H1 (cell line): ENCODE measurements around the gene ATG16L2. TPM values are rescaled to one million over a fixed set of nuclear protein-coding genes. Genes with fewer than 3 reads are reported as not detected.

Source experiments
- CBX8 ChIP-seq: fragments of 300-800, 300-1000 bp; sonication (generic); IDR thresholded peaks from 2 replicates; pipeline ENCODE4 v1.7.1; 2016; ENCODE audit warnings: low read depth, low read length, borderline replicate concordance
- EGR1 ChIP-seq: IDR thresholded peaks from 2 replicates; pipeline ENCODE4 v1.6.1; 2011; ENCODE audit warnings: low read depth, low read length, borderline replicate concordance
- EP300 ChIP-seq, 2 experiments: IDR thresholded peaks; 1 replicate in 1 of 2; 2 replicates in 1 of 2; pipeline ENCODE4 v1.6.1; 2011 to 2012; ENCODE audit warnings: low read depth in 2 of 2, low read length in 2 of 2, mild to moderate bottlenecking in 2 of 2, borderline replicate concordance in 1 of 2, inconsistent platforms in 1 of 2, moderate library complexity in 1 of 2
- EZH2 ChIP-seq: fragments of 200-600 bp; sonication (generic); IDR thresholded peaks from 2 replicates; pipeline ENCODE4 v1.7.1; 2012; ENCODE audit warnings: low read depth, mild to moderate bottlenecking, moderate library complexity, low read length, inconsistent platforms; ENCODE audit not compliant: severe bottlenecking
- MAX ChIP-seq: IDR thresholded peaks from 2 replicates; pipeline ENCODE4 v1.6.1; 2012; ENCODE audit warnings: inconsistent platforms
- NRF1 ChIP-seq: IDR thresholded peaks from 2 replicates; pipeline ENCODE4 v1.6.1; 2011; ENCODE audit warnings: mild to moderate bottlenecking, low read depth, low read length, improper control_type of control experiment
- POLR2AphosphoS5 ChIP-seq: IDR thresholded peaks from 2 replicates; pipeline ENCODE4 v1.6.1; 2011; ENCODE audit warnings: low read depth, low read length
- RAD21 ChIP-seq, 2 experiments: IDR thresholded peaks in 1 of 2; conservative IDR thresholded peaks in 1 of 2; 2 replicates each; pipeline ENCODE4 v1.6.1; 2011; ENCODE audit warnings: low read depth in 2 of 2, low read length in 2 of 2, improper control_type of control experiment in 1 of 2, inconsistent platforms in 1 of 2, mild to moderate bottlenecking in 1 of 2, moderate library complexity in 1 of 2
- RXRA ChIP-seq: IDR thresholded peaks from 2 replicates; pipeline ENCODE4 v1.6.1; 2011; ENCODE audit warnings: low read depth, mild to moderate bottlenecking, low read length, moderate library complexity; ENCODE audit not compliant: insufficient read depth
- TEAD4 ChIP-seq: IDR thresholded peaks from 2 replicates; pipeline ENCODE4 v1.6.1; 2012; ENCODE audit warnings: low read depth, low read length, inconsistent platforms, mixed read lengths
- polyA plus RNA-seq, 7 experiments: library from polyadenylated mRNA; depleted of rRNA in 3 of 7; stranded (reverse) in 5 of 7; unstranded in 2 of 7; fragments of >200 nt in 5 of 7; fragments of 200-250 nt in 2 of 7; gene quantifications; 1 replicate in 5 of 7; 2 replicates in 1 of 7; 4 replicates in 1 of 7; pipeline versions ENCODE4 v1.2.1 to v1.2.3, GENCODE V29; 2011 to 2013; ENCODE audit warnings: missing spikeins in 2 of 7, mixed read lengths in 2 of 7
- total RNA-seq: library from RNA; stranded (reverse); fragmentation: NEBNext Ultra II Directional; extraction: Animal tissue kit (Norgen Biotek cat#: 25700); gene quantifications from 2 replicates; pipeline ENCODE4 v1.2.1, GENCODE V29; 2021

ATG16L2 gene
- total and polyA plus RNA-seq, 2 of the 8 experiments (the other 6 are each of a cell fraction or from before 2014, with no cell fraction given), result 11.0 to 18.5 TPM

GRCh38 chr11:72821920-72822799 lies 7.9 kb downstream of the ATG16L2 start (continued):
- TF ChIP-seq MAX (peak; percentile 87), EGR1 (no peak), CBX8 (no peak), NRF1 (peak; percentile 78), EP300 (IDR thresholded peaks at IDR 0.05; ENCODE audit: borderline replicate concordance in 1 of 2, low read depth in 2 of 2, low read length in 2 of 2) (no peak), EZH2 (peak; percentile 40), RAD21 (IDR thresholded peaks at IDR 0.05 in 1 of 2, conservative IDR thresholded peaks at IDR 0.05 in 1 of 2; ENCODE audit: low read depth in 2 of 2, low read length in 2 of 2) (0 out of 4 replicates have a peak, but pooled peaks of 1 of the 2 experiments have one; percentile 1), RXRA (no peak), POLR2AphosphoS5 (peak; percentile 44), TEAD4 (peak; percentile 99)
